OCI-M2 (cell line): ENCODE data around the gene KHDC1.
"Not testable (repeated sequence)": the region's sequence is repeated elsewhere in the genome, so short reads cannot be mapped to it uniquely, and the experiment has no call there.

Experiments used
- DNase-seq: peaks from one replicate; lab custom pipeline; 2025; ENCODE audit not compliant: unreplicated experiment; lab: John Stamatoyannopoulos, UW

Gene KHDC1

DNA sequence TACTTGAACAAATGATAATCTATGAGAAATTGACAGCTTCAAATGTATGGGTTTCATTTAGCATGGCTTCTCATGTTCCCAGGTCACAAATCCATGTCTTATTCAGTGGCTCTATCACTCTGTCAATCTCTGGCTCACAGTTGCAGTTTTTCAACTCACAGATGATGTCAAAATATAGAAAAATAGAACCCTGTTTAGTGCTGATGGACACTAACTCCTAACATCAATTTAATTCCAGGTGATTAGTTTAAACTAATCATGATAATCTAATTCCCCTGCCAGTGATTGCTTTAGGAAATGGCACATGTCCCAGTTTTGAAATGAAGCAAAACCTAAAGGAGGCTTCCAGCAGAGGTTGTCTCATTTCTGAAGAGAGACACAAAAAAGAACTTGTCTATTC, 13.0 kb downstream of the KHDC1 start:
- no peak for DNase-seq

DNA sequence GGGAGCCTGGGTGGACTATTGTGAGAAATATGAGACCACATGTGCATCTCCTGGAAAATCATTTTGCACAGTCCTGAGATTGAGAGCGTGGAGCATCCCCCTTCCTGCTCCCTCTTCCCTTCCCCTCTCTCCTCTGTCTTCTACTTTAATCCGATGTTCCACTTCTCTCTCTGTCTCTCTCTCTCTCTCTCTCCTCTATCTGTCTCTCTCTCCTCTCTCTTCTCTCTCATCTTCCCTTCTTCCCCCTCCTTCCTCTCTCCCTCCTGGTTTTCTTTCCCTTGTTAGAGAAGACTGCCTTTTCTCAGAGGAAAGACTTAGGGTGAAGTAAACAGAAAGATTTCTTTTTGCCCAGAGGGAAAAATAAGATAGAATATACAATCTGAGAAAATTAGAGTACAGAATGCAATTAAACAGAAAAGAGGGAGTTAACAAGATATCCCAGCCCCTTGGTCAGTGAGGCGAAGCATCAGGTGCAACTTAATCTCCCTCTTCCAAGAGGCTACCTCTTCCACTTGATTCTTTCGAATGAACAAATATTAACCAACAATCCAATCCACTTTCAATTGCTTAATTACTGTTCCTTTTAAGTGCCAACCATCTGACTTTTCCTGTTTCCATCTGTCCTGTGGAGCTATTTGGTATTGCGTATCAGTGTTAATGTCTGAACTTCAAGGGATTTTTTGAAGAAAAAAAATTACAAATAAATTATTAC, 14.6 kb downstream of the KHDC1 start:
- DNase-seq: no peak

DNA sequence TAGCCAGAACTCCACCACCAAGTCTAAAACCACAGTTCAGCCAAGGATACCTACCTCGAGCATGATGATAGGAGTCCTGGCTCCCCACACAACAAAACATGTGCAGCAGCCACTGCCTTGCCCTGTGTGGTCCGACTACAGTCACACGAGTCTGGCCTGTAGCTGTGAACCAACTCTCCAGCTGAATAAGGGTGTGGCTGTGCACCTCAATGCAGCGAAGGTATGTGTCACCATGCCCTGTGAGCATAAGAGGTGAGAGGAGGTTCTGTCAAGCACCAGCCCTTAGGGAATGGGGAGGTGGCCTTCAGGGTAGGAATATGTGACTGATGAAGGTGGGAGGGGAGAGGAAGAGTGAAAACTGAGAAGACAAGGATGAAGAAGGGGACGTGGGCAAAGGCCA, 21.0 kb downstream of the KHDC1 start:
- no peak for DNase-seq

DNA sequence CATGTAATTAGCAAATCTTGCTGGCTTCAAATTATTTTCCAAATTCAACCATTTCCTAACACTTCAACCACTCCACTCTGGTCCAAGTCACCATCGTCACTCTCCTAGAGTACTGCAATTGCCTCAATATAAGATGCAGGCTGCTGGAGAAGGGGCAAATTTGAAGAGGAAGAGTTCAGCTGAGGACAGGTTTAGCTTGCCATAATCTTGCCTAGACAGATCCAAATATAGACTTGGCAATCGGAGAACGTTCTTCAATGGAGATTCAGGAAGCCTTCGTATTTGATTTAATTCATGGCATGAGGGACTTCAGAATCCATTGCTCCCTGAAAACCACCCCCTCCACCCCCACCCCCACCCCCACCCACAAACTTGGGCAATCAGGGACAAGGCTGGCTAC, 22.3 kb downstream of the KHDC1 start:
- DNase-seq: no peak

DNA sequence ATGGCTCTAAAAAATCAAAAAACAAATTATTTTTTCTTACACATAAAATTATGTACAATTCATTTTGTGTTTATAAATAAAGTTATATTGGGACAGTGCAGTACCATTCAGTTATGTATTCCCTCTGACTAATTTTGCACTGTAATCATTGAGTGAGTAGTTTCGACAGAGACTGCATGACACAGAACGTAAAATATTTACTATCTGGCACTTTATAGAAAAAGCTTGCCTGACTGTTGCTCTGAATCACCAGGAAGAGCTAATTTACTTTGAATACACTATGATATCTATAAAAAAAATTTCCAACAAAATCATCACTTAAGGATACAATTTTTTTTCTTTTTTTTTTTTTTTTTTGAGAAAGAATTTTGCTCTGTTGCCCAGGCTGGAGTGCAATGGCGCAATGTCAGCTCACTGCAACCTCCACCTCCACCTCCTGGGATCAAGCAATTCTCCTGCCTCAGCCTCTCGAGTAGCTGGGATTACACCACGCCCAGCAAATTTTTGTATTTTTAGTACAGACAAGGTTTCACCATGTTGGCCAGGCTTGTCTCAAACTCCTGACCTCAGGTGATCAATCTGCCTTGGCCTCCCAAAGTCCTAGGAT, 26.7 kb downstream of the KHDC1 start:
- no peak for DNase-seq

DNA sequence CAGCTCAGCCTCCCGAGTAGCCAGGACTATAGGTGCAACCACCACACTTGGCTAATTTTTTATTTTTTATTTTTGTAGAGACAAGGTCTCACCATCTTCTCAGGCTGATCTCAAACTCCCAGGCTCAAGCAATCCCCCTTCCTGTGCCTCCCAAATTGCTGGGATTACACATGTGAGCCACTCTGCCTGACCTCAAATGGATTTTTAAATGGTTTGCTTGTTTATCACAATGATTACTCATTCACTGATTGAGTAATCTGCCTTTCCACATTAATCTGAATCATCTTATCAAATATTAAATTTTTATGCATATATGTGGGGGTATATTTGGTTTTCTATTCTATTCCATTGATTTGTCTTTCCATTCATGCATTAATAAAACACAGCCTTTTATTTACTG, 28.3 kb downstream of the KHDC1 start:
- DNase-seq: no peak

DNA sequence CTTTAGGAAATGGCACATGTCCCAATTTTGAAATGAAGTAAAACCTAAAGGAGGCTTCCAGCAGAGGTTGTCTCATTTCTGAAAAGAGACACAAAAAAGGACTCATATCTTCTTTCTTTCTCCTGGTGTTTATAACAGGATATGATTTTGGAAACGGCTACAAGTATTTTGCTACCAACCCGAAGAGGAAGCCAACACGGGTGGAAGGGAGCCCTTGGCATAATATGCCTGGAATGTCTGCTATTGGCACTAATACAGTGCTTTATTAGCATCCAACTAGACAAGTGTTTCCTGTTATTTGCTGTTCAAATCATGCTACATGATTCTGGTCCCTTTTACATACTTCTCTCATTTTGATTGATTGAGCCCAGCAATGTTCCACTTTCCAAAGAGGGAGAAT, 29.0 kb downstream of the KHDC1 start:
- DNase-seq: not testable (repeated sequence)

DNA sequence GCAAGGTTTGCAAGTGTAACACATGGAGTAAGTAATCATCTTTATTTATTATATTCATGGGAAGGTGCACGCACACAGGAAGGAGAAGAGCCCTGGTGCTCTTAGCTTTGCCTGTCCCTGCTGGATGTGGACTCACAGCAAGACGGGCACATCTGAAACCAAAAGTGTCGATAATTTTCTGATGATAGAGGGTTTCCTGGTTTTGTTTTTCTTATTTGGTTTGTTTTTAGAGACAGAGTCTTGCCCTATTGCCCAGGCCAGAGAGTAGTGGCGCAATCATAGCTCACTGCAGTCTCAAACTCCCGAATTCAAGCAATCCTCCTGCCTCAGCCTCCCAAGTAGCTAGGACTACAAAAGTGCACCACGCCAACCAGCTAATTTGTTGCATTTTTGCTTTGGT, 29.9 kb downstream of the KHDC1 start:
- DNase-seq: no peak

DNA sequence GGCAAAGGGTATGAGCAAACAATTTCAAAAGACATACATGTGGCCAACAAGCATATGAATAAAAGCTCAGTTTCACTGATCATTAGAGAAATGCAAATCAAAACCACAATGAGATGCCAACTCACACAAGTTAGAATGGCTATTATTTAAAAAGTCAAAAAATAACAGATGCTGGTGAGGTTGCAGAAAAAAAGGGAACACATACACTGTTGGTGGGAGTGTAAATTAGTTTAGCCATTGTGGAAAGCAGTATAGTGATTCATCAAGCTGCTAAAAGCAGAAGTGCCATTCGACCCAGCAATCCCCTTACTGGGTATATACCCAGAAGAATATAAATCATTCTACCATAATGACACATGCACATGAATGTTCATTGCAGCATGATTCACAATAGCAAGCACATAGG, 31.0 kb downstream of the KHDC1 start:
- DNase-seq: no peak

DNA sequence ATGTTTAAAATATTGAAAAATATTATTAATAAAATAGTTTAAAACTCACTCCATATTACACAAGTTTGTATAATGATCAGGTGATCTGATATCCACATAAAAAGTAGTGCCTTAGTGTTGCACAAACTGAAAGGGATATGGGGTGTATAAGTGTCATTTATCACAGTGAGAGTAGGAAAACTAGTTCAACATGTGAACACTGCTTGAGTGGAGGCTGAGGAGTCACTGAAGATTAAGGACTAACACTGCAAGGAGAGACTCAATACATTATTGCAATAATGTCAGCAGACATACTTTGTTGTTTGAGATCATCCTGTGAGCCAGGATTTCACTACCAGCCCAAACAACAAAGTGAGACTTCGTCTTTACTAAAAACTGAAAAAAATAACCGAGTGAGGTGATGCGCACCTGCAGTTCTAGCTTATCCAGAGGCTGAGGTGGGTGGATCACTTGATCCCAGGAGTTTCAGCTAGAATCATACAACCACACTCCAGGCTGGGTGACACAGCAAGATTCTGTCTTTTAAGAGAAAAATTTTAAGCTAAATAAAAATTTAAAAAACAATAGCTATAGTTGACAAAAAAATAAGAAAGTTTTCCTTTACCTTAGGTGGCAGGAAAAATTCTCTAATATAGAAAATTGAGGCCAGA, 35.3 kb downstream of the KHDC1 start:
- DNase-seq: no peak

DNA sequence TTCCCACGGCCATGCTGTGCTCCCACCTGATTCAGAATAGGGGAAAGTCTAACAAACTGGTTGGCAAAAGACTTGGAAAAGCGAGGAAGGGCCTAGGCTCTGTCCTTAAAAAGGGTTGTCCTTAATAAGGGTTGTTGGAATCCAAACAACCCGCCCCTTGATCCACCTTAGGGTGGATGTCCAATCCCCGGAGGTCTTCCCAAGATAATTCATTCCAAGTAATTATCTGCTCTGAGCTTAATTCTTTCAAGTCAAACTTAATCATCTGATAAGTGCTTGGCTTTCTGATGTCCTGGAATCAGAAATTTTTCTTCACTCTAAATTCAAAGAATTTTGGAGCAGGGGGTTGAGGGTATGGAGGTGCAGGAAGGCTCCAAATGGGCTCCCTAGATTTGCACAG, 37.6 kb downstream of the KHDC1 start, which contains the start of gene KHDC1L:
TSS of gene KHDC1L (minus strand) at position 101 of the 400 bp plus-strand sequence. CDS start at position 13, 88 bp downstream.
- no peak for DNase-seq

DNA sequence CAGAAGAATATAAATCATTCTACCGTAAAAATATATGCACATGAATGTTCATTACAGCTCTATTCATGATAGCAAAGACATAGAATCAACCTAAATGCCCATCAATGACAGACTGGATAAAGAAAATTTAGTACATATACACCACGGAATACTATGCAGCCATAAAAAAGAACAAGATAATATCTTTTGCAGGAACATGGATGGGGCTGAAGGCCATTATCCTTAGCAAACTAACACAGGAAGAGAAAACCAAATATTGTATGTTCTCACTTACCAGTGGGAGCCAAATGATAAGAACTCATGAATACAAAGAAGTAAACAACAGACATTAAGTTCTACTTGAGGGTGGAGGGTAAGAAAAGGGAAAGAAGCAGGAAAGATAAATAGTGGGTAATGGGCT, 46.1 kb downstream of the KHDC1 start:
- no peak for DNase-seq

DNA sequence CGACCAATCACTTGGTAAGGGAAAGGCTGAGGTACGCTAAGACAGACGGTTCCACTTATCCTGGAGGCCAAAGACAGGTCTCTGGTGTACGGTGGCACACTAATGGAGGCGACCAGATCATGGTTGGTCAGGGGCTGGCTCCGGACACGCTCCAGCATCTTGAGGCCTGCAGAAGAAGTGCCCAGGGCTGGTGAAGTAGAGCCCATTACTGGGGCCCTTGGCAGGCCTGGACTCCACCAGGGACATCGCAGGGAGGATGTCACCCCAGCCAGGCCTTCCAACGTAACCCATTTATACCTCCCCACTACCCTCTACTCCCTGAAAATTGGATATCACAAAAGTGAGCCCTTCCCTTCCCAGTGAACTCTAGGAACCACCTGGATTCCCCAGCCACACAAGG, 53.9 kb downstream of the KHDC1 start:
- no peak for DNase-seq

DNA sequence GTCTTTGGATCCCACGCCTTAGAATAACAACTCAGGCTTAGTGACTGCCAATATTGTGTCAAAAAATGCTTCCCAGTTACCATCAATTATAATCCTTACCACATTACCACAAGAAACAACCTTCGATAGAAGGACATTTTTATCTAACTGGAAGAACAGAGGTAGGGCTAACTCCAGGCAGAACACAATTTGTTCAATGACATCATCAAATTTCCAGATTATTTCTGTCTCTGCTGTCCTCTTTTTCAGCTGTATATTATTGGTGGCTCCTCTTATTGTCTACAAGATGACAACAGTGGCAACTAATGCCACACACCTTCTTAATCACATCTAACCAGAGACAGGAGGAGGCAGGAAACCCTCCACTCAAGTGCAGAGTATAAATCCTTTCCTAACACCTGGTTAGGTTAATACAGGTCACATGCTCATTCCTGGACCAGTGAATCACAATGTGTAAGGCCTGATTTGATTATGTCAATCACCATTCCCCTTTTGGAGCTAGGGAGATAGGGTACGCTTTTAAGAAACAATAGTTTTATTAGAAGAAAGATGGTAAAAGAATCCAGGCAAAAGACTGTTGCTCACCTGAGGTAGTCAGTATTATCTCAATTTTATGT, 55.7 kb downstream of the KHDC1 start:
- no peak for DNase-seq

DNA sequence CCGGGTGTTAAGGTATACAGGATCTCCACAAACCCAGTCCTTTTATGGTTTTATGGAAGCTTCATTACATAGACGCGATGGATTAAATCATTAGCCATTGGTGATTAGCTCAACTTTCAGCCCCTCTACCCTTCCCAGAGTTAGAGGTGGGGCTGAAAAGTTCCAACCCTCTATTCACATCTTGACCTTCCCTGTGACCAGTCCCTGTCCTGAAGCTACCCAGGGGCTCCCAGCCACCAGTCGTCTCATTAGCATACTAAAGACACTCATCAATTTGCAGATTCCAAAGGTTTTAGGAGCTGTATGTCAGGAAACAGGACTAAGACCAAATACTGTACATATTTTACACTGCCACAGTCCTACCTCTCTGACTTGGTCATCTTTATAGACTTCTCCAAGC, 58.7 kb downstream of the KHDC1 start:
- no peak for DNase-seq

DNA sequence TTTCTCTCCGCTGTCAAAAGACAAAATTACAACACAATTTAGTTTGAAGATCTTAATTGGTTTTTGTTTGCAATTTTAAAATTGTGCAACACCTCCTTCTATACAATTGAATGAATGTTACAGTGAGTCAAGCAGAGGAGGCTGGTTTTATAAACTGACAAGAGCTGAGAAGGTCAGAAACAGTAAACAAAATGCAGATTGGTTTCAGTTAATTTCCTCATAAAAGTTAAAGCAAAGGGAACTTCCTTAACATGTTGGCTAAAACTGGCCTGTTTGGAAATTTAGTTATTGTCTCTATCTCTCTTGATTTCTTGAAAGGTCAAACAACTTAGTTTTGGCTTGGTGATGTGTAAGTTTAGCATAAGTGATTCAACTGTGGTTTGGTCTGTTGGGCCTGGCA, 59.9 kb downstream of the KHDC1 start:
- DNase-seq: no peak

DNA sequence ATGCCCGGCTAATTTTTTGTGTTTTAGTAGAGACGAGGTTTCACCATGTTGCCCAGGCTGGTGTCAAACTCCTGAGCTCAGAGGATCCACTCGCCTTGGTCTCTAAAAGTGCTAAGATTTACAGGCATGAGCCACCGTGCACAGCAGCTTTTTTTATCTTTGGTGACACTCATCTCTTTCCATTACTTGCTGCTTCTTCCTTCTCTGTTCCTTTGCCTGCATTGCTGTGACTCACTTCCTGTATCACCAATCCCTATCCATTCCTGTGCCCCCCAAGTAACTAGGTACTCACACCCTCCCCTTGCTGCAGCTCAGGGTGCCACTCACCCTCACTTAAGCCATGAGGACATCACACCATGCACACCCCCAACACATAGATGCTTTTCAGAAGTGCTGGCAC, 62.3 kb downstream of the KHDC1 start:
- DNase-seq: no peak

DNA sequence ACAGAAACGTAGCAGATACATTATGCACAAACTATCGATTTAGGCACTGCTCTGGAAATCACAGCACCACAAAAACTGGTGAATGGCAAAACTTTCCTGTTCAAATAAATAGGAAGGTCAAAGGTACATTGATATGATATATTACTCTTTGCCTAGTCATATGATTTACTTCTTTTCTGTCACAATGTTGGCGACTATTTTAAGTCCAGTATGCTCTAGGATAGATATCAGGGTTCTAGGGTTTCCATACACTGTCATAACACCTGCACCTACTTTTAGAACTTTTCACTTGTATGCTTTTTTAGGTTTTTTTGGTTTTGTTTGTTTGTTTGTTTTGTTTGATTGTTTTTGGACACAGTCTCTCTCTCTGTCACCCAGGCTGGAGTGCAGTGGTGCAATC, 62.7 kb downstream of the KHDC1 start:
- DNase-seq: no peak

DNA sequence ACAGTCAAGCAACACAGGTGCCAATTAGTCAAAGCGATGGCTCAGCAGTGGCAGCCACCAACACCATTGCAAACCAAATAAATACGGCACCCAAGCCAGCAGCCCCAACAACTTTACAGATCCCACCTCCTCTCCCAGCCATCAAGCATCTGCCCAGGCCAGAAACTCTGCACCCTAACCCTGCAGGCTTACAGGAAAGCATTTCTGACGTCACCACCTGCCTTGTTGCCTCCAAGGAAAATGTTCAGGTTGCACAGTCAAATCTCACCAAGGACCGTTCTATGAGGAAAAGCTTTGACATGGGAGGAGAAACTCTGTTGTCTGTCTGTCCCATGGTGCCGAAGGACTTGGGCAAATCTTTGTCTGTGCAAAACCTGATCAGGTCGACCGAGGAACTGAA, 68.3 kb downstream of the KHDC1 start:
- no peak for DNase-seq

DNA sequence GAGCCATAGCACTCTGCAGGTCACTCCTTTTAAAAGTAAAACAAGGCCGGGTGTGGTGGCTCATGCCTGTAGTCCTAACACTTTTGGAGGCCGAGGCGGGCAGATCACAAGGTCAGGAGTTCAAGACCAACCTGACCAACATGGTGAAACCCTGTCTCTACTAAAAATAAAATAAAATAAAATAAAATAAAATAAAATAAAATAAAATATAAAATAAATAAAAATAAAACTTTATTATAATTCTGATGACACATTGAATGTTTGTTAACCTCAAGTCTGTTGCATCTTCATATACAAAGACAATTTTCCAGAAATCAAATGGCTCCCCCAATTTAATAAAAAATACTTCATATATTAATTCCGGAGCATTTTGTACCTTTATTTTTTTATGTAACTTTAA, 69.7 kb downstream of the KHDC1 start:
- DNase-seq: not testable (repeated sequence)
